HG03432 (cell line): ENCODE data around the gene ANKRD55.
"Not testable (repeated sequence)": the region's sequence is repeated elsewhere in the genome, so short reads cannot be mapped to it uniquely, and the experiment has no call there.

Experiments
- ATAC-seq: cut with Tn5 transposase; IDR thresholded peaks from one replicate; pipeline ENCODE4 v1.9.1; 2021; ENCODE audit warnings: mild to moderate bottlenecking, moderate library complexity; ENCODE audit not compliant: unreplicated experiment

ANKRD55 gene

DNA sequence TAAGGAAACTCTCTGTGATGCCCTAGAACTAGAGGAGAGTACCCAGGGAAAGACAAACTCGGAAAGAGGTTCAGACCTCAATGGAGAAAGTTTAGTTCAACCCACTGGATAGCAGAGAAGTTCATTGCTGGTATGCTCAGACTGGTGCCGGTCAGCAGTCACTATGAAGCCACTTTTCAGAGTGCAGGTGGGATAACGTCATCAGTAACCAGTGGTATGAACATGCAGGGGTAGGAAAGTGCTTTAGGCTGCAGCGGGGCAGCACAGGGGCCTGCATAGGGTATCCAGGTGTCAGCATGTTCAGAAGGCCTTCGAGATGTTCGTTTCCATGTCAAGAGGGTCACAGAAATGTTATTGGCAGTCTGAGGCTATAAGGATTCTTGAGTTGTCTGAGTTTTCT is 20.8 kb upstream of the ANKRD55 start:
- ATAC-seq: no peak

DNA sequence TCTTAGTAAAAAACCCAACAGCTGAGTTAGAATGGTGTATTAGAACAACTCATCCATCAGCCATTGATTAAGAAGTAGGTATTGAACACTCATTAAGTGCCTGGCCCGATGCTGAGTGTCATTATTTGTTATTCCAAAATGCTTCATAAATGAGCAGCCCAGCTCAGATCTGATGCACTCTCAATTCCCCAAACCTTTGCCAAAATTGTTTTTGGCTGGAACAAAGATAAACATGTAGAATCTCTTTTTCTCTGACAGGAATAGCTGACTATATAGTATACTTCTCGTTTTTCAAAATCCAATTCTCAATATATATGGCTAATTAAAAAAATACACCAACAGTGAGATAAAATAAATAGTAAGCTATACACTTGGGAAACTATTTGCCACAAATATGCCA is 20.0 kb upstream of the ANKRD55 start:
- ATAC-seq: no peak

DNA sequence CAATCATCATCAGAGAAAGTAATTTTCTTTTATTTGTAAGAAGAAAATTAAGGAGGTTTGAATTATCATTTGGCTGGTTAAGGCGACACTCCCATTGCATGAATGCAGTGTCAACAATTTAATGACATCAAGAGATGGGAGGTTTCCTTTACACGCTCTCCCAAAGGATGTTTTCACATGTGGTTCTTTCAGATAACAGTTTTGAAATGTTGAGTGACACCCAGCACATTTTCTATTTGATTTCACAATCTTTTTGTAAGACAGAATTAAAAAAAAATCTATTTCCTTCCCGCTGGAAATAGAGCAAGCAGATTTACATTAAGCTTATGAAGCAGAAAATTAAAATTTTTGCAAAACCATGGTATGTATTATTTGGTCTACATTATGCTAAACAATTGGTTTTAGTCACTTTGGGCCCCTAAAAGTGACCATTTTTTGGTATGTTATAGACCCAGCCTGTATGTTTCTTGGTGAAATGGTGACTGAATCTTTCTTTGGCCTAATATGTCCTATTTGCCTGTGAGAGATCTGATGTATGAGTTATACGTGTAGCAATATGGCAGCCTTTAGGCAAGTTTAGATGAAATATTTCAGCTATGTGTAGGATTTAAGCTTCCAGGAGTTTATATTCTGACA is 18.9 kb upstream of the ANKRD55 start:
- no peak for ATAC-seq

DNA sequence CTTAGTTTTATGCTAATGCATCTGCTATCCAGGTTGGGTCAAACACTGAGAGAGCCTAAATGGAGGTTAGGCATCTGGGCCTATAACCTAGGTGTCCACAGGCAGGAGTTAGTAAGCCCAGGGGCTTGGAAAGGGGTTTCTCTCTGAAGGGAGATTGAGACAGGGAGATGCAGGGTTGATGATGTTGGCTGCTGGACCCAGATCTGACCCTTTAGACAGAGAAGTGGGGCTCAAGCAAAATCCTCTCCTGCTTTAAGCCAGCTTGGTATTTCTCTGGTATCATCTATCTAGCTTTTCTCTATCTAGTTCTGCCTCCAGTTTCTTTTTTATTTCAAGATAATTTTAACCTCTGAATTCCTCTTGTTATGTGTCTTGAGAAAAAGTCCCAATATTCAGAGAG is 18.3 kb upstream of the ANKRD55 start:
- no peak for ATAC-seq

DNA sequence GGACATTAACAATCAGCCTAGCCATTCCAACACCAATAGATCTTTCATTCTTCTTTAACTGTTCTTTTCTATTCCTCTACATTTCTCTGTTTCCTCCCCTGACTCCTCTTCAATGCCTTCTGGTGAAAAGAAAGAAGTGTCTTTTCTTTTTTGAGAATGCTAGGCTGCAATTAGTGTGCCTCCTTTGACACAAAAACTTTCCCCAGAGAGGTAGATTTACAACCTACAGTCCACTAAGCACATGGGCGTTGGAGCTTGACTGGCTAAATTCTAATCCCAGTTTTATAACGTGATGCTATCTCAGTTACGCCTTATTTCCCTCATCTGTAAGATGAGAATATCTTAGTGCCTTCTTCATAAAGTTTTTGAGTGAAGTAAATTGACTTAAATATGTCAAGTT is 16.9 kb upstream of the ANKRD55 start:
- ATAC-seq: no peak

DNA sequence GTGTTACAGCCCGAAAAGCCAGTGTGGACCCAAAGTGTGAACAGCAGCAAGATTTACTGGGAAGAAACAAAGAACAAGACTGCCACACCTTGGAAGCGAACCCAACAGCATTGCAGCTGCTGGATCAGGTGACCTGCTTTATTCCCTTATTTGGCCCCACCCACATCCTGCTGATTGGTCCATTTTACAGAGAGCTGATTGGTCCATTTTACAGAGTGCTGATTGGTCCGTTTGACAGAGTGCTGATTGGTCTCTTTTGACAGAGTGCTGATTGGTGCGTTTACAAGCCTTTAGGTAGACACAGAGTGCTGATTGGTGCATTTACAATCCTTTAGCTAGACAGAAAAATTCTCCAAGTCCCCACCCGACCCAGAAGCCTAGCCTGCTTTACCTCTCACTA is 16.0 kb upstream of the ANKRD55 start:
- not testable (repeated sequence) for ATAC-seq

DNA sequence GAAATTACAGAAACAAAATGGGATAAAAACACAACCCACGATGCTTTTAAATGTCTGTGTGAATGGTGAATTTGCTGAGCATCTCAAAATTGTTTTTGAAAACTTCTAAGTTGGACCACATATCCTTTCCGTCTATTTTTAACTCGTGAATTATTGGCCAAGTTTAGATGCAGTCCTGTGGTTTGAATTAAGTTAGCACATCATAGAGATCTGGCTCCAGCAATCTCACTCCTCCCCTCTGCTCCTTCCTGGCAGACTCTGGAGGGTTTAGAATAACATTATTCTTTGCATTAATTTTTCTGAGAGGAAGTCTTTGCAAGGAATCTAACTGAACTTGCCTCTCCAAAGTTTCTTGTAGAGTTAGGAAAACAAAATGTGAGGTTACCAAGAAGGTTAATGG is 14.5 kb upstream of the ANKRD55 start:
- ATAC-seq: no peak

DNA sequence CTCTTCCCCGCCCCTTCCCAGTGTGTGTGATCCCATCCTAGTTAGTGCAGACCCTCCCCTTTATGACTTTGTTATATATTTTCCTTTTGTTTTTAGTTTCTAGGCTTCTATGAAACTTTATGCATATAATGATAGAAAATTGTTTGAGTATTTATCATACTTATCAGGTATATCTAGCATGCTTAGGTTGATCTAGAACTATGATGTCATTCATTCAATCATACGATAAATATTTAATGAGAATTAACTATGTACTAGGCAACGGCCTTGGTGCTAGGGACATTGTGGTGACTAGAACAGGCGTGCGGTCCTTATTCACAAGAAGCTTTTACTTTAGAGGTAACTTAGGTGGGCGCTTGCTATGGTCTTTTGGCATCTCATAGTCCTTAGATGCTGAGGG is 13.6 kb upstream of the ANKRD55 start:
- no peak for ATAC-seq

DNA sequence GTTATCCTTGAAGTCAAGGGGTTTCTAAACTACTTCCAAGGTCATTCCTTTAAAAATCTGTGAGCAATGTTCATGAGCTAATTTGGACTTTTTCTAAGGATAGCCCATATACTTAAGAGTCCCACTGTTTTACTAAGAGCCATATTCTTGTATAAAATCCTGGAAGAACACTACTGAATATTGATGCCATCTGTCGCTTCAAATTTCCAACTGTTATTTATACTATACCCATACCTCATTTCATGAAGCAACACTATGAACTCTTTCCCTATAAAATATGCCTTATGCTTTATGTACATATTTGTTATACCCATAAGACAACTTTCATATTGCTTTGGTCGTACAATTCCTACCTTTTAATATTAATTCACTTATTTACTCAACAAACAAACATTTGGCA is 12.4 kb upstream of the ANKRD55 start:
- ATAC-seq: no peak

DNA sequence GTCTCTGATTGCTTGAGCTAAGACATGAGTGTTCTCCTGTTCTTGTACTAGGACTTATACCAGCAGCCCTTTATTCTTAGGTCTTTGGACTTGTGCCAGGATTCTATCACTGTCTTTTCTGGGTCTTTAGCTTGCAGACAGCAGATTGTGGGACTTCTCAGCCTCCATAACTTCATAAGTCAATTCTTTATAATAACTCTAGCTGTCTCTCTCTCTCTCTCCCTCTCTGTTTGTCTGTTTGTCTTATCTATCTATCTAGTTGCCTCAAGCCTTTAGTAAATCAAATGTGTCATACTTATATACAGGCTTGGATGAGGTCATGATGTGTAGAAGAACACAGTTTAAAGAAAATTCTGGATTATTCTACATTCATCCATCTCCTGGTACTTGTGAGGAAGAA is 11.5 kb upstream of the ANKRD55 start:
- no peak for ATAC-seq

DNA sequence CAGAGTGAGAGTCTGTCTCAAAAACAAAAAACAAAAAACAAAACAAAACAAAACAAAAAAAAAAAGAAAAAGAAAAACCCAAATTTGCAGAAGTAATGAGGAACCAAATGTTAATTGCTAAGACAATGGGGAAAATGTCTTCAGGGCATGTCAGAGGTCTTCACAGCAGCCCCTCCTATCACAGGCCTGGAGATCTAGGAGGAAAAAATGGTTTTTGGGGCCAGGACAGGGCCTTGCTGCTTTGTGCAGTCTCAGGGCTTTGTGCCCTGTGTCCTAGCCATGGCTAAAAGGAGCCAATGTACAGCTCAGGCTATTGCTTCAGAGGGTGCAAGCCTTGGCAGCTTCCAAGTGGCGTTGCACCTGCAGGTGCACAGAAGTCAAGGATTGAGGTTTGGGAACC is 9.1 kb upstream of the ANKRD55 start:
- not testable (repeated sequence) for ATAC-seq

DNA sequence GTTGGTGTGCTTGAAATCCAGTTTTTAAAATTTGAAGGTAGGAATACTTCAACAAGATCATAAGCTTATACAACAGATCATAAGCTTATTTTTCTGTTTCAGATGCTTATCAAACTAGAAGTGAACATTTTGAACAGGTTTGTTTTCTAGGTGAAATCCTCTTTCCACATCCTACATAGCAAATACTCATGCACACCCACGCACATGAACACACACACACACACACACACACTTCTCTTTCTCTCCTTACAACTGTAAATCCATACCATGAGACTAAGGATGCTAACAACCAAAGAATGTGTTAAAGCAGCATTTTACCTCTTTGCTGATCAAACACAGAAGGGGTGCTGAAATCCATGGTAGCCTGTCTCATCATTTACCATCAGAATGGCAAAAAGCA is 592 bp downstream of the ANKRD55 start:
- ATAC-seq: no peak

DNA sequence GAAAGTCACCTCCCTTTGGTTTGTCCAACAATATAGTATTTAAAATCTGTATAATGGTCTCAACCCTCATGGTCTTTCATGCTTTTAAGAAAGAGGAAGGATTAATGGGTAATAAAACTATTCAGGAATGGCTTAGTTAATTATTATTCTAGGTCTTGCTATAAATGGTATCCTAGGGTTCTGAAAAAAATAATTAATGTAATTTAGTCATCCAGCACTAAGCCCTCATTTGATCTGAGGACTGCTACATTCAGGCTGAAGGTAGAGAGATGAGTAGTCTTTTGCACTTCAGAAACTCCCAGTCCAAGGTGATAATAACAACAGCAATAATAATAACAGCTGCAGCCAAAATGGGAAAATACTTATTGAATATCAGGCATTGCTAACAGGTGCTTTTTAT is 2.6 kb downstream of the ANKRD55 start:
- ATAC-seq: no peak

DNA sequence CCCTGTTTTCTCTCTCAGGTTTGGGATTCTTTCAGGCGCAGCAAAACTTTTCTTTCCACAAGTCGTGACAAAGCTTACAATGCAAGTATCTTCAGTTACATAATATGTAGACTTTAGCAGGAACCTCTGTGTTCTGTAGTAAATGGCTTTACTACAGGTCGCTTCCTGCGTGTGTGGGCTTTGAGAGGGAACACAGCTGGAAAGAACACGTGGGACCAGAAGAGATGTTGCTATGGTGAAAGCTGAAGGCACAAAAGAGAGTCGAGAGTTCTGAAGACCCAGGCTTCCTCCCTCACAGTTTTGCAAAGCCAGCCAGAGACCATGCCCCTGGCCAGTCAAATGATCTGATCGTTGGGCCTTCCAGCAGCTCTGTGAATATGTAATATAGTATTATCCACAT is 4.0 kb downstream of the ANKRD55 start:
- no peak for ATAC-seq

DNA sequence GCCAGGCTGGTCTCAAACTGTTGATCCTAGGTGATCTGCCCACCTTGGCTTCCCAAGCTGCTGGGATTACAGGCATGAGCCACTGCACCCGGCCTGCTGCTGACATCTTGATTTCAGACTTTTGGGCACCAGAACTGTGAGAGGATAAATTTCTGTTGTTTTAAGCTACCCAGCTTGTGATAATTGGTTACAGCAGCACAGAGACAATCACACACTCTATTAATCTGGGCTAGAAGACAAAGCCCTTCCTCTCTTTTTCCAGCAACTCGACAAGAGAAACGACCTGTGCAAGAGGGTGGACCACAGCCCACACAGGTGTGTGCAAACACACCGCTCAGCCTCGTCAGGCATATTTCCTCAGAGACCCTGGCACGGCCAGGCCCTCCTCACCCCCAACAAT is 4.5 kb downstream of the ANKRD55 start:
- no peak for ATAC-seq

DNA sequence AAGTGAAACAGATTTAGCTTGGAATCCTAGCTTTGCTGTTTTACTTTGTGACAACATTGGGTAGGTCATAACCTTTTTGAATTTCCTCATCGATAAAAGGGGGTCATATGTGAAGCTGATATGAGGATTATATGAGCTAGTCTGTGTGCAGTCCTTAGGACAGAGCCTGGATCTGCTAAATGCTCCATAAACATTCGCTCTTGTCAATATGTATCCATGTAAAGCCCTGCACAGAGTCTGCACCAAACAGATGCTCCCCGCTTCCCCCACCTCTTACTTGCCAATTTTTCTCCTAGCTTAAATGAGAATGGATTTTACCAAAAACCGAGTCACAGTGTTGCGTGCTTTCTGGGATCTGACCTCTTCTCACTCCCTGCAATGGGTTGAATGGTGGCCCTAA is 5.4 kb downstream of the ANKRD55 start:
- ATAC-seq: no peak

DNA sequence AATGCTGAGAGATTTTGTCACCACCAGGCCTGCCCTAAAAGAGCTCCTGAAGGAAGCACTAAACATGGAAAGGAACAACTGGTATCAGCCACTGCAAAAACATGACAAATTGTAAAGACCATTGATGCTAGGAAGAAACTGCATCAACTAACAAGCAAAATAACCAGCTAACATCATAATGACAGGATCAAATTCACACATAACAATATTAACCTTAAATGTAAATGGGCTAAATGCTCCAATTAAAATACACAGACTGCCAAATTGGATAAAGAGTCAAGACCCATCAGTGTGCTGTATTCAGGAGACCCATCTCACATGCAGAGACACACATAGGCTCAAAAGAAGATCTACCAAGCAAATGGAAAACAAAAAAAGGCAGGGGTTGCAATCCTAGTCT is 9.8 kb downstream of the ANKRD55 start:
- not testable (repeated sequence) for ATAC-seq

DNA sequence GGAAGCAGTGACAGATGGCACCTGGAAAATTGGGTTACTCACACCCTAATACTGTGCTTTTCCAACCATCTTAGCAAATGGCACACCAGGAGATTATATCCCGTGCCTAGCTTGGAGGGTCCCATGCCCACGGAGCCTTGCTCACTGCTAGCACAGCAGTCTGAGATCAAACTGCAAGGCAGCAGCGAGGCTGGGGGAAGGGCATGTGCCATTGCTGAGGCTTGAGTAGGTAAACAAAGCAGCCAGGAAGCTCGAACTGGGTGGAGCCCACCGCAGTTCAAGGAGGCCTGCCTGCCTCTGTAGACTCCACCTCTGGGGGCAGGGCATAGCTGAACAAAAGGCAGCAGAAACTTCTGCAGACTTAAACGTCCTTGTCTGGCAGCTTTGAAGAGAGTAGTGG is 11.5 kb downstream of the ANKRD55 start:
- not testable (repeated sequence) for ATAC-seq

DNA sequence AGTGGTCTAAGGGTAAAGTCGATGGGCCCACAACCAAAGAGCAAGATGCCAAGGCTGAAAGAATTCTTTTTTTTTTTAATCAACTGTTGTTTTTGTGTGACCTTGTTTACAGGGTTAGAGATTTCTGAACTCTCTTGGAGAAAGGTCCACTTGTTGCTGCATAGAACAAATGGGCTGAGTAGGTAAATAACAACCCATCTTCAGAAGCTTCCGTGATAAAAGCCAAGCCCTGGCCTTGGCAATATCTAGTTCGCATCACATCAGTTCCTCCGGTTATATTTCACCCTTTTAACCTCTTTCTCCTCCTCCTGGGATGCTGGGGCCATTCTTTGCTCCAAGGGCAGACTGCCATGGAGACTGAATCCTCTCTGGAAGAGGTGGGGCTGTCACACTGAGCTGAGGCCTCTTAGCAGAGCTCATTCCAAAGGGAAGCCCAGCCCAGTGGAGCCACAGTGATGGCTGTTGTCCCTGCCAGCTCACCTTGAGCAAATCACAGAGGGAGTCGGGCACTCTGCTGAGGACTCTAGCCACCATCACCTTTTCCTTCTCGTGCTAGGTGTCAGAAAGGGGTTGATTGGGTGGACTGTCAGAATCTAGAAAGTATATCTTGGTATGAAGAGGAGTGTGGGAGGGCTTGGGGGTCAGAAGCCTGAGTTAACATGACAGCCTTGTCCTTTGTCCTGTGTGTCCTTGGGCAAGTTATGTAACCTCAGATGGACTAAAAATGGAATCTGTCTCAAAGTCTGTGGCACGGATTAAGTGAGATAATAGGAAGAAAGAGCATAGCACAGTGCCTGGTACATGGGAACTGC is 17.9 kb downstream of the ANKRD55 start:
- no peak for ATAC-seq

DNA sequence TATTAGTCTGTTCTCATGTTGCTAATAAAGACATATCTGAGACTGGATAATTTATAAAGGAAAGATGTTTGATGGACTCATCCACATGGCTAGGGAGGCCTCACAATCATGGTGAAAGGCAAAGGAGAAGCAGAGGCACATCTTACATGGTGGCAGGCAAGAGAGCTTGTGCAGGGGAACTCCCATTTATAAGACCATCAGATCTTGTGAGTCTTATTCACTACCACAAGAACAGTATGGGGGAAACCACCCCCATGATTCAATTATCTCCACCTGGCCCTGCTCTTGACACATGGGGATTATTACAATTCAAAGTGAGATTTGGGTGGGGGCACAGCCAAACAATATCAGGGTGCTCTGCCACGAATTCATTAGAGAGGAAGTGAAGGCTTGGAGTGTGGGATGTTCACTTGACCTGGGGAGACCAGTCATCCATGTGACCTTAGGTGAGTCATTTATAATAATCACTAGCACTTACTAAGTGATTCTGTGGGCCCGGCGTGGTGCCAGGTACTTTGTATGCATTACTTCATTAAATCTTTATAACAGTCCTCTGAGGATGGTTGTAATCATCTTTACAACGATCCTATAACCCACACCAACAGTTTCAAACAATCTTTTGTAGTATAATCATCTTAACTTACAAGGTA is 19.1 kb downstream of the ANKRD55 start:
- not testable (repeated sequence) for ATAC-seq

DNA sequence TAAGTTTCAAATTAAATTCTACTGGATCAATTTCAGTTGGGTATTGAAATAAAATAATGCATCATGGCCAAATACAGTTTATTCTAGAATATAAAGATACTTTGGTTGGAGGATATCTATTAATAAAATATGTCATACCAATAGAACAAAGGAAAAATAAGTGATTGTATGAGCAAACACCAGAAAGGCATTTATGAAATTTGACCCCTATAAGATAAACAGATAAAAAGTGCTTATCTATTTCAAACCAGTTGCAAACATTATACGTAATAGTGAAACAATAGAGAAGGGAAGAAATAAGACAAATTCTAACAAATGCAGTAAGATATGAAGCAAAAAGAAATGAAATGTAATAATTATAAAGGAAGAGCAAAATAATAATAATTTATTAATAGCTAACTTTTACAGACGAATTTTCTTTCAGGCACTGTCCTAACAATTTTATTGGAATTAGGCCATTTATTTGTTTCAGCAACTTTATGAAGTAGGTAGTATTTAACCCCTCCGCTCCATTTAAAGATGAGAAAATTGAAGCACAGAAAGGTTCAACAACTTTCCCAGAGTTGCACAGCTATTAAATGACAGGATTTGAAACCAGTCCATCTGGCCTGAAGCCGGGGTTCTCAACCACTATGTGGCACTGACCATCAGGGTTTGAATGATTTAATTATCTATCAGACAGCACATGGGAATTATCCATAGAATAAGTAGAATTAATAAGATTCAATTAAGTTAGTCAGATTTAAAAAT is 20.8 kb downstream of the ANKRD55 start:
- ATAC-seq: no peak
